K562 (cell line): Measurements from ENCODE around the gene KNL1. TPM values are rescaled to one million over a fixed set of nuclear protein-coding genes. Genes with fewer than 3 reads are reported as not detected.

Experiments used
- CBFA2T2 ChIP-seq: fragments of 450-650 bp; conservative IDR thresholded peaks from 2 replicates; pipeline ENCODE4 v1.6.1; 2017; ENCODE audit warnings: mild to moderate bottlenecking
- CGGBP1 ChIP-seq: fragments of 250-450 bp; sonication (Bioruptor Pico); IDR thresholded peaks from 2 replicates; pipeline ENCODE4 v1.9.0; 2021; ENCODE audit warnings: mild to moderate bottlenecking
- ELK1 ChIP-seq: sonication (generic); formaldehyde crosslinking; IDR thresholded peaks from 2 replicates; pipeline ENCODE4 v1.8.1; 2022; ENCODE audit warnings: missing genetic modification reagents
- ERF ChIP-seq: fragments of 450-650 bp; formaldehyde crosslinking; IDR thresholded peaks from 2 replicates; pipeline ENCODE4 v1.4.0; 2020; ENCODE audit warnings: mild to moderate bottlenecking, mixed read lengths
- FOXP4 ChIP-seq: sonication (generic); formaldehyde crosslinking; IDR thresholded peaks from 2 replicates; pipeline ENCODE4 v1.8.0; 2022; ENCODE audit warnings: mild to moderate bottlenecking, missing genetic modification reagents, borderline replicate concordance
- HDAC3 ChIP-seq: fragments of 450-650 bp; IDR thresholded peaks from 2 replicates; pipeline ENCODE4 v1.6.1; 2018; ENCODE audit warnings: borderline replicate concordance, mild to moderate bottlenecking, moderate library complexity; ENCODE audit not compliant: partially characterized antibody
- KDM4B ChIP-seq, 2 experiments: fragments of 450-650 bp in 1 of 2; sonication (generic) in 1 of 2; IDR thresholded peaks; 2 replicates each; pipeline ENCODE4 v1.6.1; 2016 to 2017; ENCODE audit warnings: borderline replicate concordance in 2 of 2, antibody characterized with exemption in 1 of 2, low read depth in 1 of 2, mild to moderate bottlenecking in 1 of 2
- NONO ChIP-seq, 2 experiments: fragments of 200-400 bp in 1 of 2; fragments of 450-650 bp in 1 of 2; formaldehyde crosslinking in 1 of 2; IDR thresholded peaks; 2 replicates each; pipeline ENCODE4 v1.6.1; 2017; ENCODE audit warnings: low read depth in 2 of 2, mild to moderate bottlenecking in 2 of 2, moderate library complexity in 2 of 2, low read length in 1 of 2
- PTRF ChIP-seq: fragments of 450-650 bp; IDR thresholded peaks from 2 replicates; pipeline ENCODE4 v1.6.1; 2016; ENCODE audit warnings: mild to moderate bottlenecking, missing genetic modification characterization, missing compliant biosample characterization
- SLC30A9 ChIP-seq: fragments of 250-450 bp; sonication (Bioruptor Pico); IDR thresholded peaks from 2 replicates; pipeline ENCODE4 v1.8.0; 2022; ENCODE audit warnings: mild to moderate bottlenecking, moderate library complexity
- STAT5A ChIP-seq: IDR thresholded peaks from 2 replicates; pipeline ENCODE4 v1.6.1; 2012; ENCODE audit warnings: low read length, inconsistent platforms, borderline replicate concordance
- polyA plus RNA-seq, 8 experiments: library from polyadenylated mRNA; depleted of rRNA in 4 of 8; stranded (reverse) in 5 of 8; unstranded in 3 of 8; fragments of >200 nt; fragmentation: Nextera tagmentation in 2 of 8; fragmentation: Illumina TruSeq in 1 of 8; extraction: Ambion mirVana in 2 of 8; extraction: Trizol in 1 of 8; gene quantifications; 2 replicates each; pipeline versions ENCODE4 v1.2.1 to v1.2.3, GENCODE V29; 2011 to 2014; ENCODE audit warnings: inconsistent platforms in 1 of 8, missing spikeins in 1 of 8
- total RNA-seq, 7 experiments: library from RNA; depleted of rRNA in 6 of 7; stranded (reverse); fragments of >200 nt in 6 of 7; fragmentation: Illumina TruSeq in 2 of 7; extraction: Trizol in 2 of 7; gene quantifications; 2 replicates each; pipeline versions ENCODE4 v1.2.1 to v1.2.3, GENCODE V29; 2011 to 2021; ENCODE audit warnings: low replicate concordance in 1 of 7
- TF ChIP-seq, protein P1 (sequence below): fragments of 200-600 bp; sonication (generic); IDR thresholded peaks from one replicate; pipeline ENCODE4 v1.6.1; 2012; ENCODE audit warnings: mild to moderate bottlenecking, low read depth, low read length, inconsistent platforms

KNL1 gene
- total and polyA plus RNA-seq, 9 of the 15 experiments (the other 6 are each of a cell fraction or from before 2014, with no cell fraction given), result 14.5 to 65.4 (median 34.6) TPM

GRCh38 chr15:40558952-40559742 lies 34.9 kb upstream of the KNL1 start (continued):
- TF ChIP-seq FOXP4 (no peak), NONO (IDR thresholded peaks at IDR 0.05; ENCODE audit: low read depth in 2 of 2, low read length in 1 of 2) (no peak), STAT5A (peak; percentile 95), HDAC3 (peak; percentile 85), ELK1 (CRISPR knock-in tag) (no peak), PTRF (tag) (no peak), SLC30A9 (CRISPR knock-in tag) (no peak), CGGBP1 (CRISPR knock-in tag) (no peak), KDM4B (IDR thresholded peaks at IDR 0.05; ENCODE audit: borderline replicate concordance in 2 of 2, low read depth in 1 of 2) (no peak), CBFA2T2 (peak; percentile 99), ERF (CRISPR knock-in tag) (no peak)
- TF ChIP-seq, protein P1, sequence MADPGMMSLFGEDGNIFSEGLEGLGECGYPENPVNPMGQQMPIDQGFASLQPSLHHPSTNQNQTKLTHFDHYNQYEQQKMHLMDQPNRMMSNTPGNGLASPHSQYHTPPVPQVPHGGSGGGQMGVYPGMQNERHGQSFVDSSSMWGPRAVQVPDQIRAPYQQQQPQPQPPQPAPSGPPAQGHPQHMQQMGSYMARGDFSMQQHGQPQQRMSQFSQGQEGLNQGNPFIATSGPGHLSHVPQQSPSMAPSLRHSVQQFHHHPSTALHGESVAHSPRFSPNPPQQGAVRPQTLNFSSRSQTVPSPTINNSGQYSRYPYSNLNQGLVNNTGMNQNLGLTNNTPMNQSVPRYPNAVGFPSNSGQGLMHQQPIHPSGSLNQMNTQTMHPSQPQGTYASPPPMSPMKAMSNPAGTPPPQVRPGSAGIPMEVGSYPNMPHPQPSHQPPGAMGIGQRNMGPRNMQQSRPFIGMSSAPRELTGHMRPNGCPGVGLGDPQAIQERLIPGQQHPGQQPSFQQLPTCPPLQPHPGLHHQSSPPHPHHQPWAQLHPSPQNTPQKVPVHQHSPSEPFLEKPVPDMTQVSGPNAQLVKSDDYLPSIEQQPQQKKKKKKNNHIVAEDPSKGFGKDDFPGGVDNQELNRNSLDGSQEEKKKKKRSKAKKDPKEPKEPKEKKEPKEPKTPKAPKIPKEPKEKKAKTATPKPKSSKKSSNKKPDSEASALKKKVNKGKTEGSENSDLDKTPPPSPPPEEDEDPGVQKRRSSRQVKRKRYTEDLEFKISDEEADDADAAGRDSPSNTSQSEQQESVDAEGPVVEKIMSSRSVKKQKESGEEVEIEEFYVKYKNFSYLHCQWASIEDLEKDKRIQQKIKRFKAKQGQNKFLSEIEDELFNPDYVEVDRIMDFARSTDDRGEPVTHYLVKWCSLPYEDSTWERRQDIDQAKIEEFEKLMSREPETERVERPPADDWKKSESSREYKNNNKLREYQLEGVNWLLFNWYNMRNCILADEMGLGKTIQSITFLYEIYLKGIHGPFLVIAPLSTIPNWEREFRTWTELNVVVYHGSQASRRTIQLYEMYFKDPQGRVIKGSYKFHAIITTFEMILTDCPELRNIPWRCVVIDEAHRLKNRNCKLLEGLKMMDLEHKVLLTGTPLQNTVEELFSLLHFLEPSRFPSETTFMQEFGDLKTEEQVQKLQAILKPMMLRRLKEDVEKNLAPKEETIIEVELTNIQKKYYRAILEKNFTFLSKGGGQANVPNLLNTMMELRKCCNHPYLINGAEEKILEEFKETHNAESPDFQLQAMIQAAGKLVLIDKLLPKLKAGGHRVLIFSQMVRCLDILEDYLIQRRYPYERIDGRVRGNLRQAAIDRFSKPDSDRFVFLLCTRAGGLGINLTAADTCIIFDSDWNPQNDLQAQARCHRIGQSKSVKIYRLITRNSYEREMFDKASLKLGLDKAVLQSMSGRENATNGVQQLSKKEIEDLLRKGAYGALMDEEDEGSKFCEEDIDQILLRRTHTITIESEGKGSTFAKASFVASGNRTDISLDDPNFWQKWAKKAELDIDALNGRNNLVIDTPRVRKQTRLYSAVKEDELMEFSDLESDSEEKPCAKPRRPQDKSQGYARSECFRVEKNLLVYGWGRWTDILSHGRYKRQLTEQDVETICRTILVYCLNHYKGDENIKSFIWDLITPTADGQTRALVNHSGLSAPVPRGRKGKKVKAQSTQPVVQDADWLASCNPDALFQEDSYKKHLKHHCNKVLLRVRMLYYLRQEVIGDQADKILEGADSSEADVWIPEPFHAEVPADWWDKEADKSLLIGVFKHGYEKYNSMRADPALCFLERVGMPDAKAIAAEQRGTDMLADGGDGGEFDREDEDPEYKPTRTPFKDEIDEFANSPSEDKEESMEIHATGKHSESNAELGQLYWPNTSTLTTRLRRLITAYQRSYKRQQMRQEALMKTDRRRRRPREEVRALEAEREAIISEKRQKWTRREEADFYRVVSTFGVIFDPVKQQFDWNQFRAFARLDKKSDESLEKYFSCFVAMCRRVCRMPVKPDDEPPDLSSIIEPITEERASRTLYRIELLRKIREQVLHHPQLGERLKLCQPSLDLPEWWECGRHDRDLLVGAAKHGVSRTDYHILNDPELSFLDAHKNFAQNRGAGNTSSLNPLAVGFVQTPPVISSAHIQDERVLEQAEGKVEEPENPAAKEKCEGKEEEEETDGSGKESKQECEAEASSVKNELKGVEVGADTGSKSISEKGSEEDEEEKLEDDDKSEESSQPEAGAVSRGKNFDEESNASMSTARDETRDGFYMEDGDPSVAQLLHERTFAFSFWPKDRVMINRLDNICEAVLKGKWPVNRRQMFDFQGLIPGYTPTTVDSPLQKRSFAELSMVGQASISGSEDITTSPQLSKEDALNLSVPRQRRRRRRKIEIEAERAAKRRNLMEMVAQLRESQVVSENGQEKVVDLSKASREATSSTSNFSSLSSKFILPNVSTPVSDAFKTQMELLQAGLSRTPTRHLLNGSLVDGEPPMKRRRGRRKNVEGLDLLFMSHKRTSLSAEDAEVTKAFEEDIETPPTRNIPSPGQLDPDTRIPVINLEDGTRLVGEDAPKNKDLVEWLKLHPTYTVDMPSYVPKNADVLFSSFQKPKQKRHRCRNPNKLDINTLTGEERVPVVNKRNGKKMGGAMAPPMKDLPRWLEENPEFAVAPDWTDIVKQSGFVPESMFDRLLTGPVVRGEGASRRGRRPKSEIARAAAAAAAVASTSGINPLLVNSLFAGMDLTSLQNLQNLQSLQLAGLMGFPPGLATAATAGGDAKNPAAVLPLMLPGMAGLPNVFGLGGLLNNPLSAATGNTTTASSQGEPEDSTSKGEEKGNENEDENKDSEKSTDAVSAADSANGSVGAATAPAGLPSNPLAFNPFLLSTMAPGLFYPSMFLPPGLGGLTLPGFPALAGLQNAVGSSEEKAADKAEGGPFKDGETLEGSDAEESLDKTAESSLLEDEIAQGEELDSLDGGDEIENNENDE, result no peak
